ENCODE results near the gene MTMR1.

Gene MTMR1

DNA sequence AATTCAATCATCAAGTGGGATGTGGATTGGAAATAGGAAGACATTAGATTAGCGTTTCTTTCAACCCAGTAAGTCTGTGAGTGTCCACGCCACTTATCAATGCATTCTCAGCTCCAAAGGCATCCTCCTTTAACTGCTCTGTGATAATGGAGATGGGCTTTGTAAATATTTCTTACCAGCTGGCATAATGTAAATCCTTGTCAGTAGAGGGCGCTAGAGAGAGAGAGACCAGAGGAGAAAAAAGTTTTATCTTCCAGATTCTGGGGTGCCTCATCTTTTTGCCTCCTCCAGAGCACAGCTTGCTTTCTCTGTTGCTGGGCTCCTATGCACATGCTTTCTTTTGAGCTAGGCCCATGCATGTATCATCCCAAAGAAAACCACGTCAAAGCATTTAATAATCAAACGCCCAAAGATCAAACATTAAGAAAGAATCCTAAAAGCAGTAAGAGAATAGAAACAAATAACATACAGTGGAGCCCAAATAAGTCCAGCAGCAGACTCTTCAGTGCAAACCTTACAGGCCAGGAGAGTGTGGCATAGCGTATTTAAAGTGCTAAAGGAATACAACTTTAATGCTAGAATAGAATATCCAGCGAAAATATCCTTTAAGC is 9.6 kb upstream of the MTMR1 start:
- no peak overlapping the region for H3K4me3 ChIP-seq (replicated peaks; ENCODE audit: low read depth, low read length)

DNA sequence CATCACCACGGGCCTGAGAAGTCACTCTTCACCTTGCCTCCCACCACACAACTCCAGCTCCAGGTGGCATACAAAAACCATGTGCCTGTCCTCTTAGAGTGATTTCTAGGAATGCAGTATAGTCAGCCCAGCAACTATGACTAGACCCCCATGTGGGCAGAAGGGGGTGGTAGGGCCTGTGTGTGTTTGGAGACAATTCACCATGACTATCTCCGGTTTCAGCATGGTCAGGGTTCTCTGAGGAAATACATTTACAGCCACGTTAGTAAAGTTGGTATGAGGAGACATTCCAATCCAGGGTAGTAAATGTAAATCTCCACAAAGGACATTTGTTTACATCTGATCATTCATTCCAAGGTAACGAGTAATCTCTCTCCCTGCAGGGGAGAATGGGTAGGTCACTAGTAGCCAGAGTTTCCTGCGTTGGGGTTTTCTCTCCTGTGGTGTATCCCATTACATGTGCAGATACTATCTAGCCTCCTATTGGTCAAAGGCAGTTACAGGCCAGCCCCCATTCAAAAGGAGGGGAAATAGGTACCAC is 4.2 kb upstream of the MTMR1 start:
- TF ChIP-seq, protein P1, sequence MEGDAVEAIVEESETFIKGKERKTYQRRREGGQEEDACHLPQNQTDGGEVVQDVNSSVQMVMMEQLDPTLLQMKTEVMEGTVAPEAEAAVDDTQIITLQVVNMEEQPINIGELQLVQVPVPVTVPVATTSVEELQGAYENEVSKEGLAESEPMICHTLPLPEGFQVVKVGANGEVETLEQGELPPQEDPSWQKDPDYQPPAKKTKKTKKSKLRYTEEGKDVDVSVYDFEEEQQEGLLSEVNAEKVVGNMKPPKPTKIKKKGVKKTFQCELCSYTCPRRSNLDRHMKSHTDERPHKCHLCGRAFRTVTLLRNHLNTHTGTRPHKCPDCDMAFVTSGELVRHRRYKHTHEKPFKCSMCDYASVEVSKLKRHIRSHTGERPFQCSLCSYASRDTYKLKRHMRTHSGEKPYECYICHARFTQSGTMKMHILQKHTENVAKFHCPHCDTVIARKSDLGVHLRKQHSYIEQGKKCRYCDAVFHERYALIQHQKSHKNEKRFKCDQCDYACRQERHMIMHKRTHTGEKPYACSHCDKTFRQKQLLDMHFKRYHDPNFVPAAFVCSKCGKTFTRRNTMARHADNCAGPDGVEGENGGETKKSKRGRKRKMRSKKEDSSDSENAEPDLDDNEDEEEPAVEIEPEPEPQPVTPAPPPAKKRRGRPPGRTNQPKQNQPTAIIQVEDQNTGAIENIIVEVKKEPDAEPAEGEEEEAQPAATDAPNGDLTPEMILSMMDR (IDR thresholded peaks at IDR 0.05; ENCODE audit: low read depth, low read length, missing control alignments) = no peak
- no peak overlapping the region for H3K4me3 ChIP-seq (replicated peaks; ENCODE audit: low read depth, low read length)
- DNase-seq (ENCODE audit: extremely low read depth, low read depth) = peak; percentile 81

More for the DNA sequence above, 9.6 kb upstream of the MTMR1 start:
- peak; percentile 20 for DNase-seq (ENCODE audit: extremely low read depth, low read depth)
- TF ChIP-seq, protein P1 (IDR thresholded peaks at IDR 0.05; ENCODE audit: low read depth, low read length, missing control alignments) = peak; percentile 49

DNA sequence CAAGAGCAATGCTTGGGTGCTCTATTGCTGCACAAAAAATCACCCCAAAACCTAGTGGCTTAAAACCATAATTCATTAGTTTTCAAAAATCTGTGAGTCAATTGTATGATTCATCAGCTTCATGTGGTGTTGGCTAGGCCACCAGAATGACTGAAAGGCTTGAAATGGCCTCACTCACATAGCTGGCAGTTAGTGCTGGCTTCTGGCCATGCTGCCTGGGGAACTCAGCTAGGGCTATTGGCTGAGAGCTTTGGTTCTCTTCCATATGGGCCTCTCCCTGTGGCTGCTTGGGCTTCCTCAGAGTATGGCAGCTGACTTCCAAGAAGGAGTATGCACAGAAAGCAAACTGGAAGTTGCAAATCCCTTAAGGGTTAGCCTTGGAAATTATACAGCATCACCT is 3.1 kb upstream of the MTMR1 start:
- TF ChIP-seq, protein P1 (IDR thresholded peaks at IDR 0.05; ENCODE audit: low read depth, low read length, missing control alignments) = no peak
- DNase-seq (ENCODE audit: extremely low read depth, low read depth) = peak; percentile 42
- H3K4me3 ChIP-seq (replicated peaks; ENCODE audit: low read depth, low read length) = no peak overlapping the region

DNA sequence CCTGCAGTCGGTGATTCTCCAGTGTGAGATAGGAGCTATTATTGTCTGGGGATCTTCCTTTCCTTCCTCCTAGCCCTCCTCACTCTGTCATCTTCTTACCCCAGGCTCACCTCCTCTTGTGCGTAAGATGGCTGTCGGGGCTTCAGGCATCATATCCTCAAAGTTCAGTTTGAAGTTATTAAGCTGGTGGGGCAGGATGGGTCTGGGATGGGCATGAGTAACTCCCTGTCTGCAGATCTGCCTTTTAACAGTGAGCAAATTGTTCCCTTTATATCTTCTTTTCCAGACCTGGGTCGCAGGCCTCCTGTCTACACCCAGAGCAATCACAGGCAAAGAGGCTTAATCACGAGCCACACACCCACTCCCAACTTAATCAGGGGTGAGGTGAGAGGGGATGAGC is 900 bp upstream of the MTMR1 start:
- no peak for DNase-seq (ENCODE audit: extremely low read depth, low read depth)
- peak overlapping the region; percentile 49 for H3K4me3 ChIP-seq (replicated peaks; ENCODE audit: low read depth, low read length)
- TF ChIP-seq, protein P1 (IDR thresholded peaks at IDR 0.05; ENCODE audit: low read depth, low read length, missing control alignments) = no peak

DNA sequence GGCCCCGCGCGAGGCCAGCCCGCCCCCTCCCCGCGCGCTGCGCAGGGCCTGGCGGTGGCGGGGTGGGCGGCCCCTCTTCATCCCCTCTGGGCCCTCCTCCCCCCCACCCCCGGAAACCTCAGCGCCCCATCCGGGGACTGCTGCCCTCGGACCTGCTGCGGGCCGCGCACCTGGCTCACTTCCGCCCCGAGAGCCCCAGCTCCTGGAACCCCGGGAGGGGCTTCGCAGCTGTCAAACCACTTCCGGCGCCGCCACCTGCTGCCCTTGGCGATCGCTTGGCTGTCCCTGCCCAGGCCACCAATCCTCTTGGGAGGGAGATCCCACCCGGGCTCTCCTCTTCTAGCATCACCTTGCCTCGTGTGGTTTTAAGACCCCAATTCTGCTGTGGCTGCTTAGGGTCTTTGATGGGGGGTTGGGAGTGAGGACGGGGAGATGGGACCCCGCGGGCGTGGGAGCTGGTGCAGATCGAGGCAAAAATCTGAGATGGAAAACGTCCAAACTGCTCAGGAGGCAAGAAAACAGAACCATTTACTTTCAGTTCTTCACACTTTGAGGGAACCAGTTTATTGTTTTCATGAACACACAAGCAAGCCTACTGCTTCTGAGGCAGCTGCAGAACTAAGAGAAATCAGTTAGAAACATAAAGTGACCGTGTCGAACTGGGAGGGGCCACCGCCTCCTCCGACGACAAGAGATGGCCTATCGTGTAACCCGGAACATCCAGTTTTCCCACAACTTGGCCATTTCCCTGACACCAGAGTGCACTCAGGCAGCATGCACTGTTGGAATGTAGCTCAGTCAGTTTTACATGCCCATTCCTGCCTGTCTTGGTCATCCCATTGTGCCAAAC is 754 bp downstream of the MTMR1 start:
- TF ChIP-seq, protein P1 (IDR thresholded peaks at IDR 0.05; ENCODE audit: low read depth, low read length, missing control alignments) = no peak
- H3K4me3 ChIP-seq (replicated peaks; ENCODE audit: low read depth, low read length) = peak overlapping the region; percentile 57
- DNase-seq (ENCODE audit: extremely low read depth, low read depth) = peak; percentile 10

DNA sequence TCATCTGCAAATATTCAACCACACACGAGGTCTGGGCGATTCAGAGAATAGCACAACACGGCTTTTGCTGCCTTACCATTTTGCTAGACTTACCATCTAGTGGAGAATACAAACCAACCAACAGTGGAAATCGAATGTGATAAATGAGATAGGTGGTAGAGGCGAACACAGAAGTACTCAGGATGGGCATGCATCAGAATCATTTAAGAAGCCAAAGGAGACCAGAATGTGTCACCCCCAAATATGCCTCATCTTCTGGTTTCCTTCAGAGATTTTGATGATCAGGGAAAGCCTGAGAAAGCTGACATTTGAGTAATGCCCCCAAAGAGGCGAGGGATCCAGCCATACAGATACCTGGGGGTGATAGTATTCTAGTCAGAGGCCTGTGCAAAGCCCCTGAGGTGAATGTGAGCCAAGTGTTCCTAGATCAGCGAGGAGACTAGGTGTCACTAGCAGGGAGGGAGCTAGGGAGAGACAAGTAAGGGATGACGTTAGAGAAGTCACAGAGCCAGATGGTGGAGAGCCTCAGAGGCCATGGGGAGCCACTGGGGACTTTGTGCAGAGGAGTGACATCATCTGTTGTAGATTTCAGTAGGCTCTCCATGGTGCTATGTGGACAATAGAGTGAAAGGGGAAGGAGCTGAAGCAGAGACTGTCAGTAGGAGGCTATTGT is 1.7 kb downstream of the MTMR1 start:
- TF ChIP-seq, protein P1 (IDR thresholded peaks at IDR 0.05; ENCODE audit: low read depth, low read length, missing control alignments) = no peak
- no peak for DNase-seq (ENCODE audit: extremely low read depth, low read depth)
- peak overlapping the region; percentile 57; the same call in 1 of the 2 replicates for H3K4me3 ChIP-seq (replicated peaks; ENCODE audit: low read depth, low read length)

All from HFF-Myc (cell line).